A673 (cell line): ENCODE results near the gene SPEG.

Experiments
- CTCF ChIP-seq: fragments of 300-800, 200-600 bp; sonication (generic); conservative IDR thresholded peaks from 2 replicates; pipeline ENCODE4 v1.5.1; 2017; ENCODE audit warnings: low read depth, mild to moderate bottlenecking, antibody characterized with exemption, low read length, moderate library complexity, mixed read lengths
- EZH2 ChIP-seq: fragments of 200-600 bp; sonication (generic); IDR thresholded peaks from 2 replicates; pipeline ENCODE4 v1.6.1; 2017; ENCODE audit warnings: borderline replicate concordance, low read depth, mild to moderate bottlenecking, mixed read lengths, antibody characterized with exemption, low read length; ENCODE audit not compliant: poor library complexity, severe bottlenecking

- no peak for TF ChIP-seq CTCF
- TF ChIP-seq EZH2 = no peak
These were observed 29.2 kb upstream of the SPEG start for GRCh38 chr2:219405451-219405850.
